GM12878 (cell line): ENCODE data around the gene UNC80. TPM values are rescaled to one million over a fixed set of nuclear protein-coding genes. Genes with fewer than 3 reads are reported as not detected.

Experiments used
- ATAC-seq: fragments of 200-7000 bp; cut with Tn5 transposase; 3 replicates; pipeline ENCODE4 v1.9.1; 2020; ENCODE audit warnings: mild to moderate bottlenecking, moderate library complexity
- BruUV-seq: library from RNA; stranded (reverse); fragments of 400-500 nt; replicated peaks from 2 replicates; lab custom pipeline; 2021; lab: Mats Ljungman, UMichigan
- CTCF ChIA-PET: fragments of 300-600 bp; sonication (Branson Sonifier 250); formaldehyde crosslinking; extraction: SDS; loops from one replicate; lab custom pipeline; 2021; ENCODE audit warnings: inconsistent platforms; lab: Yijun Ruan, JAX
- POLR2A ChIA-PET: fragments of 350-600 bp; formaldehyde crosslinking; extraction: SDS; loops from one replicate; lab custom pipeline; 2021; ENCODE audit warnings: inconsistent platforms; lab: Charles Lee
- RAD21 ChIA-PET: fragments of 300-600 bp; sonication (Branson Sonifier 250); formaldehyde crosslinking; loops from one replicate; lab custom pipeline; 2023; ENCODE audit warnings: antibody characterized with exemption; ENCODE audit not compliant: unreplicated experiment; lab: Charles Lee
- SMC1A ChIA-PET: fragments of 300-600 bp; sonication (Branson Sonifier 250); formaldehyde crosslinking; loops from one replicate; lab custom pipeline; 2023; ENCODE audit not compliant: unreplicated experiment, uncharacterized antibody; lab: Charles Lee
- DNase-seq: peaks from one replicate; pipeline ENCODE4 v3.0.0-alpha.2; 2011; ENCODE audit warnings: low read depth, low spot score
- FAIRE-seq: peaks from 3 replicates; lab custom pipeline; 2011; peaks lifted over from hg19 to GRCh38; lab: Jason Lieb, UNC
- H2AFZ ChIP-seq: 2 replicates; pipeline ENCODE4 v1.6.0; 2011; ENCODE audit warnings: low read depth, low read length, control low read depth; ENCODE audit not compliant: control insufficient read depth
- H3K27ac ChIP-seq: 2 replicates; pipeline ENCODE4 v1.5.1; 2011; ENCODE audit warnings: control low read depth; ENCODE audit not compliant: control insufficient read depth, insufficient read depth
- H3K27me3 ChIP-seq, 2 experiments: replicated peaks in 1 of 2; 2 replicates each; pipeline versions ENCODE4 v1.6.0 to v1.6.1; 2011; ENCODE audit warnings: low read length in 1 of 2; ENCODE audit not compliant: control insufficient read depth in 2 of 2, insufficient read depth in 2 of 2
- H3K36me3 ChIP-seq, 2 experiments: 2 replicates each; pipeline ENCODE4 v1.5.1; 2011; ENCODE audit warnings: low read length in 1 of 2; ENCODE audit not compliant: control insufficient read depth in 2 of 2, insufficient read depth in 2 of 2
- H3K4me1 ChIP-seq: 2 replicates; pipeline ENCODE4 v1.6.1; 2011; ENCODE audit warnings: mild to moderate bottlenecking, low read length, moderate library complexity, mixed read lengths; ENCODE audit not compliant: control insufficient read depth, insufficient read depth
- H3K4me2 ChIP-seq: 2 replicates; pipeline ENCODE4 v1.6.0; 2011; ENCODE audit warnings: control low read depth; ENCODE audit not compliant: control insufficient read depth, insufficient read depth
- H3K4me3 ChIP-seq: fragments of 200-600 bp; sonication (generic); 2 replicates; pipeline ENCODE4 v1.5.1; 2016
- H3K79me2 ChIP-seq: 2 replicates; pipeline ENCODE4 v1.6.0; 2011; ENCODE audit warnings: low read length; ENCODE audit not compliant: control insufficient read depth, insufficient read depth
- H3K9ac ChIP-seq: 2 replicates; pipeline ENCODE4 v1.8.0; 2011; ENCODE audit warnings: low read length, control low read depth, mixed read lengths; ENCODE audit not compliant: control insufficient read depth, insufficient read depth
- H3K9me3 ChIP-seq: replicated peaks from 3 replicates; pipeline ENCODE4 v1.5.1; 2011; ENCODE audit warnings: mild to moderate bottlenecking, low read length; ENCODE audit not compliant: control insufficient read depth, insufficient read depth
- H4K20me1 ChIP-seq: 2 replicates; pipeline ENCODE4 v1.6.0; 2011; ENCODE audit not compliant: control insufficient read depth, insufficient read depth
- CEBPB ChIP-seq, 2 experiments: fragments of 150-350 bp in 1 of 2; IDR thresholded peaks; 2 replicates each; pipeline ENCODE4 v1.6.1; 2012 to 2014; ENCODE audit warnings: low read depth in 2 of 2, low read length in 2 of 2, borderline replicate concordance in 1 of 2, inconsistent platforms in 1 of 2
- MTA3 ChIP-seq: IDR thresholded peaks from 2 replicates; pipeline ENCODE4 v1.6.1; 2012; ENCODE audit warnings: low read length, inconsistent platforms, borderline replicate concordance
- NR2F1 ChIP-seq: fragments of 450-650 bp; conservative IDR thresholded peaks from 2 replicates; pipeline ENCODE4 v1.6.1; 2017; ENCODE audit warnings: mild to moderate bottlenecking
- PAX5 ChIP-seq: IDR thresholded peaks from 2 replicates; pipeline ENCODE4 v1.6.1; 2011; ENCODE audit warnings: low read depth, low read length, borderline replicate concordance
- RB1 ChIP-seq: fragments of 450-650 bp; formaldehyde crosslinking; IDR thresholded peaks from 2 replicates; pipeline ENCODE4 v1.6.1; 2017; ENCODE audit warnings: mild to moderate bottlenecking, borderline replicate concordance
- RCOR1 ChIP-seq: conservative IDR thresholded peaks from 2 replicates; pipeline ENCODE4 v1.6.1; 2012; ENCODE audit warnings: low read depth, low read length, improper control_type of control experiment
- SUPT20H ChIP-seq: IDR thresholded peaks from 2 replicates; pipeline ENCODE4 v1.6.1; 2011; ENCODE audit warnings: low read depth, mild to moderate bottlenecking, low read length, moderate library complexity, borderline replicate concordance; ENCODE audit not compliant: control insufficient read depth
- ZBED1 ChIP-seq: IDR thresholded peaks from 2 replicates; pipeline ENCODE4 v1.6.1; 2016; ENCODE audit warnings: borderline replicate concordance
- ZBTB11 ChIP-seq: fragments of 450-650 bp; formaldehyde crosslinking; IDR thresholded peaks from 2 replicates; pipeline ENCODE4 v1.5.0; 2022; ENCODE audit warnings: mild to moderate bottlenecking, missing genetic modification characterization
- ZBTB4 ChIP-seq: fragments of 450-650 bp; formaldehyde crosslinking; IDR thresholded peaks from 2 replicates; pipeline ENCODE4 v1.4.0; 2022; ENCODE audit warnings: mild to moderate bottlenecking, moderate library complexity
- ZSCAN29 ChIP-seq: fragments of 450-650 bp; IDR thresholded peaks from 2 replicates; pipeline ENCODE4 v1.6.1; 2017; ENCODE audit warnings: mild to moderate bottlenecking, moderate library complexity
- WGBS: methylation state at CpG from one replicate; pipeline ENCODE4 v1.1.6; 2016; ENCODE audit warnings: low lambda C conversion rate; ENCODE audit not compliant: insufficient replicate concordance, insufficient coverage; ENCODE audit errors: missing lambda C conversion rate; 5-methylcytosine and 5-hydroxymethylcytosine counted together
- in situ Hi-C: fragments of 300-500 bp; cut with MboI; formaldehyde crosslinking; loops from 9 replicates; pipeline ENCODE4 v1.14.3; 2018; ENCODE audit warnings: mixed read lengths
- intact Hi-C: fragments of 100-400 bp; cut with micrococcal nuclease; formaldehyde crosslinking; loops from one replicate; pipeline ENCODE4 v1.14.2; 2022; ENCODE audit not compliant: unreplicated experiment
- polyA plus RNA-seq, 11 experiments: library from polyadenylated mRNA; depleted of rRNA in 4 of 11; unstranded in 6 of 11; stranded (reverse) in 5 of 11; fragments of >200 nt; fragmentation: Nextera tagmentation in 4 of 11; fragmentation: Illumina TruSeq in 1 of 11; extraction: Ambion mirVana in 4 of 11; extraction: Trizol in 1 of 11; gene quantifications; 1 replicate in 1 of 11; 2 replicates in 10 of 11; pipeline versions ENCODE4 v1.2.1 to v1.2.3, GENCODE V29; 2011 to 2016; ENCODE audit warnings: inconsistent platforms in 2 of 11, missing spikeins in 2 of 11, low read depth in 1 of 11
- total RNA-seq, 4 experiments: library from RNA; depleted of rRNA in 3 of 4; stranded (reverse); fragments of >200 nt in 3 of 4; fragmentation: Illumina TruSeq in 1 of 4; extraction: Trizol in 1 of 4; gene quantifications; 2 replicates each; pipeline versions ENCODE4 v1.2.1 to v1.2.3, GENCODE V29; 2013 to 2021

UNC80 gene
- total and polyA plus RNA-seq, 10 of the 15 experiments (the other 5 are each of a cell fraction or from before 2014, with no cell fraction given): not detected

GRCh38 chr2:209753020-209753419 lies 18.6 kb upstream of the UNC80 start:
- FAIRE-seq (no peak), DNase-seq (no peak), ATAC-seq (no peak)
- Histone ChIP-seq H3K4me2 (no peak overlapping the region), H2AFZ (no peak overlapping the region), H3K27me3 (no peaks in the 10 kb centered on the region; a peak in 1 of 4 replicates), H3K9me3 (no peaks in the 10 kb centered on the region), H3K79me2 (no peaks in the 10 kb centered on the region), H3K27ac (no peak overlapping the region), H3K4me3 (no peak overlapping the region), H3K36me3 (no peaks in the 10 kb centered on the region), H3K4me1 (no peaks in the 10 kb centered on the region), H4K20me1 (no peaks in the 10 kb centered on the region), H3K9ac (no peak overlapping the region)
- no TSS peak for BruUV-seq
- in situ Hi-C loops: no loop called here
- intact Hi-C loops: no loop called here
- 19% methylated on average over 3 of the region's 3 CpGs for WGBS
- RAD21 ChIA-PET: no interaction called here
- CTCF ChIA-PET: interaction anchor here (1.5 kb wide), 1 partner anchor 10 kb away, joined by 3 read pairs; no protein-coding TSS in a partner anchor
- POLR2A ChIA-PET: no interaction called here
- TF ChIP-seq NR2F1: no peak
- no peak for TF ChIP-seq PAX5
- no peak for TF ChIP-seq CEBPB (IDR thresholded peaks at IDR 0.05; ENCODE audit: borderline replicate concordance in 1 of 2, low read depth in 2 of 2, low read length in 2 of 2)
- no peak for TF ChIP-seq ZBTB4
- TF ChIP-seq RCOR1: no peak
- TF ChIP-seq ZSCAN29: no peak
- TF ChIP-seq RB1: no peak
- no peak for TF ChIP-seq ZBED1
- TF ChIP-seq MTA3: no peak
- no peak for TF ChIP-seq ZBTB11 (CRISPR knock-in tag)
- no peak for TF ChIP-seq SUPT20H
- SMC1A ChIA-PET: no interaction called here
